ENCODE results near the gene NPRL2. TPM values are rescaled to one million over a fixed set of nuclear protein-coding genes. Genes with fewer than 3 reads are reported as not detected.
"Not testable (repeated sequence)": the region's sequence is repeated elsewhere in the genome, so short reads cannot be mapped to it uniquely, and the experiment has no call there.

NPRL2 gene
- total RNA-seq, 1 donor from 2014 or later = 17.3 TPM

DNA sequence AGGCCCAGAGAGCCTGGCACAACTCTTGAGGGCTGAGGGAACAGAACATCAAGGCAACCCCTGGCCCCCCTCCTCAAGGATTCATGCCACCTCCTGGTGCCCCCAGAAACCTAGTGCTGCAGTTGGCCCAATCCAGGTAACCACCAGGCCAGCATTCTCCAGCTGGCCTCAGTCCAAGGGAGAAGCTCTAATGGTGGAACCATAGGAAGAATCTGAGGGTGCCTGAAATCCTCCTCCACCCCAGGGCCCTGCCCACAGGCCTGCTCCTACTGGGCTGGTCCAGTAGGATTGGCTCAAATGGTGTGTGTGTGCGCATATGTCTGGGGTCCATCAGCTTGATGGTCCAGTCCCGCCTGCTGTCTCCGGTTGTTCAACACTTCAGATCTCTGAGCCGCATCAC, 35.8 kb downstream of the NPRL2 start:
- no peak for DNase-seq (ENCODE audit: low spot score)

DNA sequence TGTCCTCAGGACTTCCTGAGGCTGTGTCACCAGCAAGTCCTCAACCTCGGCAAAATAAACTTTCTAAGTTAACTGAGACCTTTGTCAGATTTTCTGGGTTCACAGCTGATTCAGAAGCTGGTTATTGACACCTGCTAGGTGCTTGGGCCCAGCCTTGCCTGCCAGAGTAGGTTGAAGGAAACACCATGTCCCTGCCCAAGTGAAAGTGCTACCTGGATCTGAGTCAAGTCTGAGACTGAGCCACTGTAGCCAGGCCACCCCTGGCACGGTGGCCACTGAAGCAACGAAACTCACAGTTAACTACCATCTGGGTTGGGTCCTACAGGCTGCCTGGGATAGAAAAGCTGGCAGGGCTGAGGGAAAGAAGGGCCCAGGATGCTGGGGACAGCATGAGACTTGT, 36.2 kb downstream of the NPRL2 start:
- no peak for DNase-seq (ENCODE audit: low spot score)

GRCh38 chr3:50312041-50312440, 38.5 kb downstream of the NPRL2 start:
- DNase-seq (ENCODE audit: low spot score) = not testable (repeated sequence)

DNA sequence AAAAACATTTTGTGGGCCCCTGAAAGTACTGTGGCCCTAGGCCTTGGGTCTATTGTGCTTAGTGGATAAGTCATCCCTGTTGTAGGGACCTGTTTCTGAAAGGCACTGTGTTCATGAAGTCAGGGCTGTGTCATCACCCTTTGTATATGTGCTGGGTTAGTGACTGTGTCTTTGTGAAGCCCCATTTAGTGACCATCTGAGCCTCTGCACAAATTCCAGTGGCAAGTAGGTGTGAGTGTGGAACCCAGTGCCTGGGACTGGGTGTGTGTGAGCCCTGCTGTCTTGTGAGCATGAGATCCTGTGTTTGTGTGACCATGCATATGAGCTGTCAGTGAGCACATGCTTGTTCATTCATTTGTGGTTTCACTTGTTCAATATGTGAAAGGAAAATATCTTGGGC, 46.0 kb downstream of the NPRL2 start:
- no peak for DNase-seq (ENCODE audit: low spot score)

DNA sequence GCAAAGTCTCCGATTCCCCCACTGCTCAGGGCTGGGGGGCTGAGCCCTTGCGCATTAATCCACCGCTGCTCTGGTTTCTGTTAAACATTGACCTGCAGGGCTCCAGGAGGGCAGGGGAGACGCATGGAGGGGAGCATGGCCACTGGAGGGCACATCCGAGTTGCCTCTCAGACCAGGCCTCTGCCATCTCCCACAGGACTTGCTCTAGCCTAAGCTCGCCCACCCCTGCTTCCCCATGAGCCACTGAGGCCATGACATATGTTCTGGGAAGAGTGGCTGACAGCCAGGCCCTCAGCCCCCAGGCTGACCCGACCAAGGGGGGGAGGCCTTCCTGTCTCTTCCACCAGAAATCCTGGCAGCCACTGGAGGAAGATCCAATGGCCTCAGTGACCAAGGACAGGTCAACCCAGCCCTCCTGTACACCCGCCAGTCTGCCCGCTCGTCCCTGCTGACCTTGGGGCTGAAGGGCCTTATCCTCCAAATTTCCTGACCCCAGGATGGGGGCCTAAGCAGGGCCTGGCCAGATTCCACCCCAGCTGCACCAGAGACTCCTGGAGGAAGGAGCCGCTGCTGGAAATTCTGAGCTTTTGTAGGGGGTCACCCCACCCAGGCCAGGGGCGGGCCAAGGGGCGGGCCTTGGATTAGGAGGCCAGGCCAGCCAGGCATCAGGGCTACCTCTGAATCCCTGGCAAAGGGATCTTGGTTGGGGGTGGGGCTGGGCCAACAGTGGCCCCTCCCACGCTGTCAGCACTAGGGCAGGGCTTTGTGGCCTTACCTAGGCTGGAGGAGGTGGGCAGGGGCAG, 47.4 kb downstream of the NPRL2 start, which contains the start of gene HYAL1:
Gene HYAL1, minus strand, starts transcription at position 562 of the 803 bp plus-strand sequence. CDS start 618 bp downstream, outside the sequence.
- DNase-seq (ENCODE audit: low spot score) = no peak

DNA sequence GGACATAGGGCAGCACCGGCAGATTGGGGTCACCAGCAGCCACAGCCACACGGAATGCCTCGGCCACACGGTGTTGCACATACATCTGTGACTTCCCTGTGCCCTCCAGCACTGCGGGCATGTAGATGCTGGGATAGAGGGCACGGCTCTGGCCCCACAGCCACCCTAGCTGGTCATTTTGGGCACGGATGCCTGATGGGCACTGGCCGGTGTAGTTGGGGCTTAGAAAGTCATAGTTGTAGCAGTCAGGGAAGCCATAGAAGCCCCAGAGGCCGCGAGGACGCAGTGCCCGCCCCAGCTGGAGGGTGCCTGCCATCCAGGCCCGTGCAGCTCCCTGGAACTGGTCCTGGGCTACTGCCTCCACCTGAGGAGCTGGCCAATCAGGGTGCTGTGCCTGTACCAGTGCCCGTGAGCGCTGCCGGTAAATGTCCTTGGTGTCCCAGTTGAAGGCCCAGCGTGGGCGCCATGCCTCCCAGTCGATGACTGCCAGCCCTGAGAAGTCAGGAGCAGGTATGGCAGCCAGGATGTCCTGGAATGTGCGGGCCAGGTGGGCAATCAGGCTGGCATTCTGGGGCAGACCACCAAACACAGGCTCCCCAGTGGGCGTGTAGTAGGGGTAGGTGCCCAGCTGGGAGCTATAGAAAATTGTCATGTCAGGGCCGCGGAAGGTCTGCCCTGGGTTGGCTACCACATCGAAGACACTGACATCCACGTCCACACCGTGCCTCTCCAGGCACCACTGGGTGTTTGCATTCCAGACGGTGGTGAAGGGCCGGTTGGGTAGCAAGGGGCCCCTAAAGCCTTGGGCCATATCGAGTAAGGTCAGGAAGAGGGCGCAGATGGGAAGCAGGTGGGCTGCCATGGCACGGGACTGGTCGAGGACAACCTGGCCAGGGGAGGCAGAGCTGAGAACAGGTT, 48.2 kb downstream of the NPRL2 start:
- DNase-seq (ENCODE audit: low spot score) = no peak

- DNase-seq (ENCODE audit: low spot score) = no peak
These were observed 49.8 kb downstream of the NPRL2 start for GRCh38 chr3:50300681-50301254.

GRCh38 chr3:50299929-50300680, 50.5 kb downstream of the NPRL2 start:
- no peak for DNase-seq (ENCODE audit: low spot score)

DNA sequence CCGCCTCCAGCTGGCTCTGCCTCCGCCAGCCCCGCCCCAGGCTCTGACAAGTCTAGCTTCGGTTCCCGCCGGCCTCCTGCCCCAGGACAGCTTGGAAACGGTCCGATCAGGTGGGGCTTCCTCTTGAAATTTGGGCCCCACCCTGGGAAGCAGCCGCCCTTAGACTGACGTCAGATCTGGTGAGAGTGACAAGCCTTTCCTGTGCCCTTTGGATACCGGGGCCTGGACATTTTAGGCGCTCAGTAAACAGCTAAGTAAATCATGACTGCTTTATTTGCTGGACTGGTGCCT, 51.0 kb downstream of the NPRL2 start:
- DNase-seq (ENCODE audit: low spot score) = no peak

GRCh38 chr3:50298836-50299637, 51.5 kb downstream of the NPRL2 start, which contains the start of the genes HYAL3 and NAA80:
Gene HYAL3 (minus strand): TSS chr3:50299405. CDS start chr3:50295602, 3,803 bp downstream.
Gene NAA80 (minus strand): TSS chr3:50299405. CDS start chr3:50297463, 1,942 bp downstream.
- DNase-seq (ENCODE audit: low spot score) = peak; percentile 100

DNA sequence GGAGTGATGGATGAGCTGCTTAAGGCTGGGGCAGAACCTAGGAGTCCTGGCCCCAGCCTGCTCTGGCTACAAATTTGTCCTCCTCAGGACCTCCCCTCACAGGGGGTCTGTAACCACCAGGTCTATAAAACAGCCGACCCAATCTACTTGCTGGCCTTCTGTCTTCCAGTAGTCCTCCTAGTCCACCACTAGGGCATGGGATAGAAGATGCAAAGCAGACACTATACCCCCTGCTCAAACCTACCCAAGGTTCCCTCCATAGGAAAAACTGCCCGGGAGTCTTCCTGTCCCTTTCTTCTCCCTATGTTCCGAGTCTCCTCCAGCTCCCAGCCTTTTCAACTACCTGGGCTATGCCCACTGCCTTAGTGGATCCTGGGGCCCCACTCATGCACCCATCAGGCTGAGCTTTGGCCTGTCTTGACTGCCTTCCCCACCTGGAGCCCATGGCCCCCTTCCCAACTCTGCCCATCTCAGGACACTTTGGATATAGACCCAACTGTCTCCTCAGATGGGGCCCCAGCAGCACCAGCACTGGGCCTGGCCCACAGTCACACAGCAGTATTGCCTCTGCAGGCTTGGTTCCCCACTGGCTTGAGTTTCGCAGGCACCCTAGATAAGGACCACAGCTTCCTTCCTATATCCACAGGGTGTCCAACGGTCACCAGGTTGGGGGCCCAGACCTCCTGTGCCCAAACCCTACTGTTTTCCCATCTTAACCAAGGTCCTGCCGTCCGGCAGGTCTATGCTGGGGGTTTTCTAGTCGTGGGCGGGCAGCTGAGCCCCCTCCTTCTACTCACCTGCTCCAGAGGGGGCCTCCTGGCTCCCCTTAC, 52.5 kb downstream of the NPRL2 start:
- no peak for DNase-seq (ENCODE audit: low spot score)

GRCh38 chr3:50297384-50297775, 53.2 kb downstream of the NPRL2 start:
- DNase-seq (ENCODE audit: low spot score) = no peak

Other genes with a start within 250 kb of the NPRL2 start
- gene SEMA3F, start 195.5 kb downstream of the NPRL2 start, total RNA-seq = 51.5 TPM
- gene GNAT1, start 159.2 kb downstream of the NPRL2 start, total RNA-seq = not detected
- 0.39 TPM for gene SLC38A3, start 145.5 kb downstream of the NPRL2 start, total RNA-seq
- gene GNAI2, start 114.6 kb downstream of the NPRL2 start, total RNA-seq = 309 TPM
- gene SEMA3B, start 81.6 kb downstream of the NPRL2 start, total RNA-seq = 22.1 TPM
- gene LSMEM2, start 71.7 kb downstream of the NPRL2 start, total RNA-seq = not detected
- 105 TPM for gene IFRD2, start 58.3 kb downstream of the NPRL2 start, total RNA-seq
- gene HYAL3, start 51.4 kb downstream of the NPRL2 start, total RNA-seq = 1.4 TPM
- 10.2 TPM for gene NAA80, start 51.4 kb downstream of the NPRL2 start, total RNA-seq
- 11.2 TPM for gene HYAL1, start 47.2 kb downstream of the NPRL2 start, total RNA-seq
- 118 TPM for gene HYAL2, start 28.0 kb downstream of the NPRL2 start, total RNA-seq
- 27.4 TPM for gene TUSC2, start 22.6 kb downstream of the NPRL2 start, total RNA-seq
- gene RASSF1, start 9.9 kb downstream of the NPRL2 start, total RNA-seq = 45.3 TPM
- 0.71 TPM for gene ZMYND10, start 5.0 kb downstream of the NPRL2 start, total RNA-seq
- 18.1 TPM for gene CYB561D2, start 87 bp upstream of the NPRL2 start, total RNA-seq
- gene TMEM115, start 8.7 kb upstream of the NPRL2 start, total RNA-seq = 45.6 TPM
- gene CACNA2D2, start 152.9 kb upstream of the NPRL2 start, total RNA-seq = 0.45 TPM
- 8.9 TPM for gene C3orf18, start 217.0 kb upstream of the NPRL2 start, total RNA-seq
- gene HEMK1, start 218.7 kb upstream of the NPRL2 start, total RNA-seq = 15.5 TPM